ENCODE data around the gene TBC1D10B. TPM values are rescaled to one million over a fixed set of nuclear protein-coding genes. Genes with fewer than 3 reads are reported as not detected.

TBC1D10B gene
- total and polyA plus RNA-seq, 9 of the 15 experiments (the other 6 are each of a cell fraction or from before 2014, with no cell fraction given), result 2.2 to 55.4 (median 17.5) TPM

- TF ChIP-seq RREB1 (CRISPR knock-in tag; IDR thresholded peaks at IDR 0.05) (peak; percentile 78; the same call in 1 of the 2 replicates), ZNF143 (CRISPR knock-in tag; IDR thresholded peaks at IDR 0.05) (no peak), ZNF79 (CRISPR knock-in tag; IDR thresholded peaks at IDR 0.05; ENCODE audit: low read depth) (no peak), THRAP3 (IDR thresholded peaks at IDR 0.05; ENCODE audit: borderline replicate concordance) (no peak), ZNF324 (CRISPR knock-in tag; IDR thresholded peaks at IDR 0.05) (peak; percentile 56), MED1 (CRISPR knock-in tag; IDR thresholded peaks at IDR 0.05; ENCODE audit: borderline replicate concordance) (no peak; the same call in 1 of the 2 replicates), MCM2 (IDR thresholded peaks at IDR 0.05; ENCODE audit: low read depth) (no peak), CEBPZ (IDR thresholded peaks at IDR 0.05; ENCODE audit: borderline replicate concordance, low read depth, low read length) (no peak), SMARCA4 (IDR thresholded peaks at IDR 0.05) (no peak), ZEB2 (IDR thresholded peaks at IDR 0.05) (no peak), ETV5 (CRISPR knock-in tag; IDR thresholded peaks at IDR 0.05; ENCODE audit: low read depth) (no peak), TEAD1 (CRISPR knock-in tag; IDR thresholded peaks at IDR 0.05) (peak in 1 of 2 experiments; percentile 73; a peak in 1 of 4 replicates), SLC30A9 (CRISPR knock-in tag; IDR thresholded peaks at IDR 0.05) (no peak), ZNF717 (CRISPR knock-in tag; IDR thresholded peaks at IDR 0.05) (no peak), ZBTB7A (IDR thresholded peaks at IDR 0.05; ENCODE audit: borderline replicate concordance, control insufficient read depth, low read depth, low read length) (peak; percentile 98), MCM7 (IDR thresholded peaks at IDR 0.05) (no peak), NR2F6 (CRISPR knock-in tag; IDR thresholded peaks at IDR 0.05) (peak; percentile 74; the same call in 1 of the 2 replicates), PHTF2 (CRISPR knock-in tag; IDR thresholded peaks at IDR 0.05) (no peak), ZNF184 (CRISPR knock-in tag; IDR thresholded peaks at IDR 0.05) (no peak), ZNF778 (CRISPR knock-in tag; IDR thresholded peaks at IDR 0.05) (no peak), HNRNPUL1 (IDR thresholded peaks at IDR 0.05; ENCODE audit: low read length) (no peak)
Observed at GRCh38 chr16:30378236-30379157, 8.2 kb upstream of the TBC1D10B start (continued).

Measured in K562 (cell line).